HK-2 (cell line): Measurements from ENCODE around the gene TBX5.

ENCODE experiments used
- DNase-seq: peaks from one replicate; pipeline ENCODE4 v3.0.0-alpha.2; 2018; ENCODE audit not compliant: unreplicated experiment

The TBX5 gene

DNA sequence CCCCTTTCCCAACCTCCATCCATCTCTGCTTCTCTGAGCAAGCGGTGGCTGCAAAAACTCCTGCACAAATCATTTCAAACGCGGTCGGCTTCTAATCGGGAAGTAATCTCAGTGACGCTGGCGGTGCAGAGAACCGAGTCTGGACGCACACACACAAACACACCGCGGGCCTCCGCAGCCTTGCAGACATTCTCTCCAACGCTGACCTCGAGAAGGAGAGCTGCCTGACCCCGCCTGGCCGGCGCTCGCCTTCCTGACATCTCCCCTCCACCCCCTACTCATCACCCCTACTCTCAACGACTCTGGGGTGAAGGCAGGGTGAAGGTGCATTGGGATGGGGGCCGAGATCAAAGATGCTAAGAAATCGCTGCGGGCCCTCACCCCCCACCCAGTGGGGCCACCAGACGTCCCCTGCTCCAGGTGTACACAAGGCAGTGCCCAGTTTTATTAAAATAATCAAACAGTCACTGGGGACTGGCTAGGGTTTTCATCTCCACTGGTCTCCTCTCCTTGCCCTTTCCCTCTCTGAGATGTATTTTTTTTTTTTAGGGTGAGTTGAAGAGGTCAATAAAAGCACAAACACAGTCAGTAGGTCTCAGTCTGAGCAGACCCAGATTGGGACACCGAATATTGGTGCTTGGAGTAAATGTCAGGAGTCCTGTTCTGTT is 506 bp upstream of the TBX5 start:
- DNase-seq, result no peak

DNA sequence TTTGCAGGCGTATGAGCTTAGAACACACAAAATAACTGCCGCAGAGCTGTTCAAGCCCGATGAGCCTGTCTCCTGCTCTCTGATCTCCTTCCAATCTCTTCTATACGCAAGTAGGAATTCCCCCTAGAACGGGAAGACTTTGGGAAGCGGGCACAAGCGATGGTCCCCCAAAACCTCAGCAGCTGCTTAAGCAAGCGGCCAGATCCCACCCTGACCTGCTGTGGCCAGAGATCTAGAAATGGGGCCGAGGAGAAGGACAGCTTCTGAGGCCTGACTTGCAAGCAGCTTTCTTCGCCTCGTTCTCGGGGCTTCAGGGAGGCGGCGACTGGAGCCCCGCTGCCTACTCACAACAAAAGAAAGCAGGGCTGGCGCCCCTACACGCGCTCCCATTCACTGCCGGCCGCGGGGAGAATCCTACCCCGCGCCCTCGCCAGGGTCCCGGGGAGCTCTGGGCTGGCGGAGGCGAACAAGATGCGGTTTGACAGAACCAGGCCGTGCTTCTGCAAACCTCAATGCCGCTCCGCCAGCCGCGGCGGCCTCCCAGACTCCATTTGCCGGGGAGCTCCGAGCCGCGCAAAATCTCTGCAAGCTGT is 922 bp downstream of the TBX5 start:
- DNase-seq, result no peak

DNA sequence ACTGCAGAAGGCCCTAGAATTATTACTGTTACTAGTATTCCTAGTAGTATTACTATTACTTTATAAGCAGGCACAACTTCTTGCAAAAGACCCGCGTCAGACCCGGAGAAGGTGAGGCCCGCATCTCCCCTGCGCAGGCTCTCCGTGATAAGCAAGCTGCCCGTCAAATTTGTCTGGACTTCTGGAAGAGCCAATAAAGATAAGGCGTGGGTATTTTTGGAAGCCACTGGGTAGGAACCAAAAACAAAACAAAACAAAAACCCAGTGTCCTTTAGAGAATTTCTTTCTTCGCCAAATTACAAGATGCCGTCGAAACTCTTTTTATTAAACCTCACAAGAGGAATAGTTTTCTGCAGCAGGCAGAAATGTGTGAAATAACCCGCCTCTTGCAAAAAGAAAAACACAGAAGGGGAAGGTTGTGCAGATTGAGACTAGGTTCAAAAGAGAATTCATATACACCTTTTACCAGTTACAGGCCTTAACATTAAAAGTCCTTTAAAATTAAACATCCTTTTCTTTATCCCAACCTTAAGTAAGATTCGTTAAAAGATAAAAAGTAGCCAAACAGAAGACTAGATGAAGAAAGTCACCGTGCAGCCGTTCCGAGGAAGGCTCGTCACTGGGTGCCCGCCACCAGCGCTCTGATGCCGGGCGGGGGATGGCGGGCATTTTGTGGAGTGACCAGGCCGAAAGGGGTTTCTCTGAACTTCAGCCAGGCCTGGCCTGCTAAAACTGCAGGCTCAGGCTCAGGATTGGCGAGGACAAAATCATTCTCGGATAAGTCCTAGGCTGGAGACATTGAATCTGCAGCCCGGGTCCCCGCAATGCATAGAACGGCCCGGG is 1.6 kb downstream of the TBX5 start:
- DNase-seq, result no peak

DNA sequence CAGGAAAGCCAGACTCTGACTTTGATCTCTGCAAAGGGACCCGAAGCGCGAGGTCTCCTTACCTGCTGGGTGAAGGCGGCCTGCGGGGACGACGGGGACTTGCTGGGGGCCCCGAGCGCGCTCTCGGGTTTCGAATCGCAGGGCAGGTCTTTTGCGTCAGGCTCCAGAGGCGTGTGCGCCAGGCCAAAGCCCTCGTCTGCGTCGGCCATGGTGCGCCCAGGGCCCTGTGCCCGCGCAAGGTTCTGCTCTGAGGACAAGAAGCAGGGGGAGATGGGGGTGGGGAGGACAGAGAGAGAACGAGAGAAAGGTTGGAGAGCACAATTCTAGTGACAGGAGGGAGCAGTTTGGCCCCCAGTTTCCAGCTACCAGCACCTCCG is 2.3 kb downstream of the TBX5 start:
- no peak for DNase-seq

DNA sequence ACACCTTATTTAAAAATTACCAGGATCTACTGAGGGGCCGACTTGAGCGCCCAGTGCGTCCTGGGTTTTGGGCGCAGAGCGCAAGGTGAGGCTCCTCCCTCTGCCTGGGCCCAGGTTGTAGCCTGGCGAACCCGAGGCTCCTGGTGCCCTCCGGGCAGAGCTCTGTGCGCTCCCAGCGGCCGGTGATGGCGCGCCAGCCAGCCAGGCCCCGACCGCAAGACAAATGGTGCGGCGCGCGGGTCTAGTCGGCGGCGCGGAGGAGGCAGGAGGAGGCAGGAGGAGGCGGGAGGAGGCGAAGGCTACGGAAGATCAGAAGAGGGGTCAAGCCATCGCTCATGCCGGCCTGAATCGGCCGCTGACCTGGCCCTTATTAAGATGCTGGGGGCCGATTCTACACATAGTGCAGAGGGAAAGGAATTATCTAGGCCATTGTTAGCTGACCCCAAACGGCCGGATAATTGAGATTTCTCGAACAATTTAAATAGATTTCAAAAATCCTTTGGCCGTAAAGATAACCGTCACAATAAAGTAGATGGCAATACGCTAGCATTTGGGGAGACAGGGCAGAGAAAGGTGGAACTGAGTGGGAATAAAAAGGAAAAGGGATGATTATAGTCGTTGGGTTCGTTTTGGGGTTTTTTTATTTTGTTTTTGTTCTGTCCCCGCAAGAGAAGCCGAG is 2.8 kb downstream of the TBX5 start:
- no peak for DNase-seq

DNA sequence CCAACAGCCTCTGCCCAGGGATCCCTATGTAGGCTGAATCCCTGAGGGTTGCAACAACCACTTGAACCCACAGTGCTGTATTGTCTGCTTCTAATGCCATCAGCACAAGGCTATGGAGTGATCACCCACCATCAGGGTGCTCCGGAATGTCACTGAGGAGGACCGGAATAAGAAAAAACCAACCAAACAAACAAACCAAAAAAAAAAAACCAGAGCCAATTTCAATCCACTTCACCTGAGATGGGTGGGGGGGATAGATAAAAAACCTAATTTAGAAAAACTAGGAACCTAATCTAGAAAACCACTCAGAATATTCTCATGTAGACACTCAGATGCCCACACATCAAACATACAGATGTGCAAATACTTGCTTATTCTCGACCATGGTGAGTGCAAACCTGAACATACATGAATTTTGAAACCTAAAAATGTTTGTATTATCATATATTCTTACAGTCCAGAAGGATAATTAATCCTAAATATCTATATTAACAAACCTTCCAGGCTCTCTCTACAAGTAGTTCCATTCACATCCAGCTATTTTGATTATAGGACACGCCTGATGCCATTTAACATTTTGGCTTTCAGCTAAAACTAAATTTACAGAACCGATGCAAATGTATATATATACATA is 3.7 kb downstream of the TBX5 start:
- DNase-seq, result no peak

DNA sequence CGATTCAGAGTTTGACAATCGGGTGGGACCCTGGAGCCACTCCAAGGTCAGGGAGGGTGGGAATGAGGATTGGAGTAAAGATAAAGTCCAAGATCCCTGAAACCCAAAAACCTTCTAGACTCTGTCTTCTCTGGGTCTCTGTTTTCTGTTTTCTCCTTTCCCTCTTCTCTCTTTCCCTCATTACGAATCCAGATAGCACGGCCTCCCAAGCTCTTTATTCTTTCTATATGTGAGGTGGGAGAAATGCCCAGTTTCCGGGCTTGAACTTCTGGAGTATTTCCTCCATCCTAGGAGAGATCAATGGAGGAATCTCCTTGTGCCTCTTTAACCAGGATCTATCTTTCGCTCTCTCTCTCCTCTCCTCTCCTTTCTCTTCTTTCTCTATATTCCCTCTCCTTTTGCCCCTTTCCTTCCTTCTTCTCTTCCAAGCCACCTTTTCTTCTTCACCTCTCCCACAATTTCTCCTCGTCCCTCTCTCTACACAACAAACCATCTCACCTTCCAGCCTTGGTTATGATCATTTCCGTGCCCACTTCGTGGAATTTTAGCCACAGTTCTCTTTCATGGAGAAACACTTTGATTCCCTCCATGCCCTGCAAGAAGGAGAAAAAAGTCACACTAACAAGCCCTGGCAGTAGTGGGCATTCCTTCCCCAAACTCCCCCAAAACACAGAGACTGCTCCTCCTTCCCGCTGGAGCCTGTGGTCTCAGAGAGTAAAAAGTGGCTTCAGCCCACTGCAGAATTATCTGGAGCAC is 4.4 kb downstream of the TBX5 start:
- DNase-seq, result no peak

DNA sequence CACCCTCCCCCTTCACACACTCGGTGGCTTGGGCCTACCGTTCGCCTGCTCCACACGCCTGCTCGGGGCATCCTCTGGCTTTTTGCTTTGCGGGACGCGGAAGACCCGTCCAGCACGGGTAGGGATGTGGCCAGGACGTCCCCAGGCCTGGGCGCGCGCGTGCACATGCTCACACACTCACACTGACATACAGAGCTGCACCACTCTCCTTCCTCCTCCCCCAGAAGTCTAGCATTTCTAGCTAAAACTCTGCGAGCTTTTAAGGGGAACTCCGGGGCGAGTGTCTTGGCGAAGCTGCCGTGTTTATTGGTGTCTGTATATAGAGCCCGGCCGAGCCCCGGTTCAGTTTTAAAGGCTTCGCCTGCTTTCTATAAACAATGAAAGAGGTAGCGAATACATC is 5.0 kb downstream of the TBX5 start:
- DNase-seq, result no peak

GRCh38 chr12:114400361-114400811 is 5.6 kb downstream of the TBX5 start:
- no peak for DNase-seq

DNA sequence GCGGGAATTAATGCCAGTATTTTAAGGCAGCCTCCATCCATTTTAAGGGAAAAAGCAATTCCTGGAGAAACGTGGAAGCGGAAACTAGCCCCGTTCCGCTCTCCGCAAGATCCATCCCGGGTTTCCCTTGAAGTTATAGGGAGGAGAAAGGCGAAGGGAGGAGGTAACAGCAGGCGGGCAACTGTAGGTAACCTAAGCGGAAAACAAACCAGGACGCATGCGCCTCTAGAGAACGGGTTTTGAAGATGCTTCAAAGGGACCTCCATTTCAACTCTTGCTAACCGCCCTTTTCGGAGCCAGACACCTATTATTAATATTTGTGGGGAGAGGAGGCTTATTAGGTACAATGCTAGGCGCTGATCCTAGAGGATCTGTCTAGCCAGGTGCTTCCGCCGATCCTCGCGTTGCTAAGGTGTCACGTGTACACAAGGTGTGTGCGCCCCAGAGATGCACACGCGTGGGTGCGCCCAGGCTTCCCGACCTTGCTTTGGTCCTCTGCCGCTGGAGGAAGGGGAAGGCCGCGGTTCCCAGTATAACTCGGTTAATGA is 6.2 kb downstream of the TBX5 start:
- DNase-seq, result no peak

- no peak for DNase-seq
Measured at GRCh38 chr12:114397978-114398881, 7.7 kb downstream of the TBX5 start.

DNA sequence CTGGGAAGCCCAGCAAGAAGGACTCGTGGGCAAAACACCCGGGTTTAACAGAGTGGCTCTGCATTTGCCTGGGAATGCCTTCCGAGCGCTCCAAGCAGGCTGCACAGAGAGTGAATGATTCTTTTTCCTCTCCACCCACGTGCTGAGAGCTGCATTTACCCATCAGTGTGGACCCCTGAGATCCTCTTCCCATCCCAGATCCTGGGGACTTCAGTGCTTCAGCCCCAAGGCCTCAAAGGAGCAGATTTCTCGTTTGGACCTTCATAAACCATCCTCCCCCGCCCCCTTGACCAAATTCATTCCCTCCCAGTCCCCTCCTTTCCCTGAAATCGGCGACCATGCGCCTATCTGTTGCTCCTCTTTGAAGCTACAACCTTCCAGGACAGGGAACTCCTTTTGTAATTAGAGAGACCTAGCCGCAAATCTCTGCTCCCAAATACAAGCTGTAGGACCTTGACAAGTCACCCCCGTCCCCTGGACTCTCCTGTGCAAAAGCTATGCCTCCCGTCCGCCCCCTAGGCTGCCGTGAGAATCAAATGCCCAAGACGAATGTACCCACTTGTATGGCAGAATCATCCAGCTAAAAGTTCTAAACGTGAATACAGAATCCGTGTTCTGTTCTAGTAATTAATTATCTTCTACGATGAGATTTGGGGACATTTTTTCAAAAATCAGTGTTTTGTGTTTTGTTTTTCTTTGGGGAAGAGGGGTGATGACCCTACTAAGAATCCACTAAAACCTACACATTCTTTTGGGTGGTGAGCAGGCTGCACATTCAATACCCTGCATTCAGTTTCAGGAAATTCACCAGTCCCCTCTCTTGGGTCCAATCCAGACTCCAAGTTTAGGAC is 8.8 kb downstream of the TBX5 start:
- no peak for DNase-seq

- no peak for DNase-seq
Measured at GRCh38 chr12:114396153-114396868, 9.6 kb downstream of the TBX5 start.

GRCh38 chr12:114395755-114396152 is 10.2 kb downstream of the TBX5 start:
- DNase-seq, result no peak

DNA sequence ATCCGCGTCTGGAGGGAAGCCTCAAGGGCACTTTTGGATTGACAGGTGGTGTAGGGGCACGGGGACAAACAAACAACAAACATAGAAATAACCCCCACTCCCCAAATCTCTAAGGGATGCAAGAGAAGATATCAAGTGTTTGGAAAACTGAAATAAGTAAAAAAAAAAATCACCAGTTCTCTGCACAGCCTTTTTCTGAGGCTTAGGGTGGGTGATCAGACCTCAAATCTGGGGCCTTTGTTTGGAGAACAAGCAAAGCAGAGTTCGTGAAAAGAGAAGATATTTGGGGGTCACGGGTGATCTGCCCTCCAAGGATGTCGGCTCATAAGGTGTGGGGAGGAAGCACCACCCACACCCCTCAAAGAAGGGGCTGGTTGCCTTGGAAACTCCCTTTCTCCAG is 10.7 kb downstream of the TBX5 start:
- no peak for DNase-seq

GRCh38 chr12:114393569-114393968 is 12.4 kb downstream of the TBX5 start:
- DNase-seq, result no peak

DNA sequence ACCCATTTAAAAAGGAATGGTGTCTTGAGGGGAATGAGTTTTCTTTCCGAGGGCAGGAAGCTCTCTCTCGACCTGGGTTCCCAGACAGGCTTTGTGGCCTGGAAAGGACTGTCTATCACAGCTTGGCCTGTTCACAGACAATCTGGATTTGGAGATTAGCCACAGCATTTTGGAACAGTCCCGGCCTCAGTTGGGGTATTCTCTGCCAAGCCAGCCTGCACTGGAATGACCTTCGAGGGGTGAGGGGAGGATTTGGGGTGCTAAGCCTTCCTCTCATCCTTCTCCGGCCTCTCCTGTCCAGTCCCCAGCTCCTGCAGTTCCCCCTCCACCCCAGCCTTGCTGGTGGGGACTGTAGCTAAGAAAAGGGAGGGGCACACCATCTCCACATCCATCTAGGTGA is 13.0 kb downstream of the TBX5 start:
- DNase-seq, result no peak

DNA sequence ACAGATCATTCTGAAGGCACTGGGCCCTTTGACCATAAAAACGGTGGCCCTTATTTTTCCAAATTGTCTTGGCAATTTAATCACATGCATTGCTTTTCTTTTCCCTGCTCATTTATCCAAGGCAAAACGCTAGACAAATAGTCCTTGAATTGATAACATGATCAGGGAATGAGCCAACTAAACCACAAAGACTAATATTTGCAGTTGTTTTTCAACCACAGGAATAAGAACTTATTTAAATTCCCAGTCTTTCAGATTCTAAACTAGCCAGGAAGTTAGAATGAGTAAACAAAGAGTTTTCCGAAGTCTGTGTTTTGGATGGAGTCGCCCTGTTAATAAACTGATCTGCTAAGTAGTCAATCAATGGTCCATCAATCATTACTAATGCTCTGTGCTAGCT is 14.9 kb downstream of the TBX5 start:
- no peak for DNase-seq
